HTR-8/SVneo (cell line): Measurements from ENCODE around the gene CTDSP1.

Experiments used
- DNase-seq: peaks from one replicate; pipeline ENCODE4 v3.0.0; 2011; ENCODE audit warnings: low spot score, mixed read lengths; ENCODE audit not compliant: insufficient read length
- FAIRE-seq: peaks from 2 replicates; lab custom pipeline; 2011; peaks lifted over from hg19 to GRCh38; lab: Jason Lieb, UNC

CTDSP1 gene

GRCh38 chr2:218419630-218420216, 20.1 kb downstream of the CTDSP1 start:
- no peak for DNase-seq

DNA sequence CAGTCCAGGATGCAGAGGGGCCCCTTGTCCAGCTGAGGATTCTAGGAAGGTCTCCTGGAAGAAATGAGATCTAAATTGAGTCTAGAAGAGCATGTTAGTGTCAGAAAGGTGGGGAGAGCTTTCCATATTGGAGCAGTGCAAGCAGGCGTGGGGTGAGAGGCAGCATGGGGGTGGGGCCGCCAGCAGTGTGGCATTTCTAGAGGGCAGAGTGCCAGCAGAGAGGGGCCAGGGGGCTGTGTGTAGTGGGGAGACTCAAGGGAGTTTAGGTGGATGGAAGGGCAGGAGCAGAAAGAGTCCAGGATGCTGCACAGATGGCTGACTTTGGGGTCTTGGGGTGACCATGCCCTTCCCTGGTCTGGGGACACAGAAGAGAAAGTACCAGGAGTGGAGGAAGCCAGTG, 21.4 kb downstream of the CTDSP1 start:
- DNase-seq (no peak), FAIRE-seq (no peak)

More at GRCh38 chr2:218419630-218420216, 20.1 kb downstream of the CTDSP1 start:
- no peak for FAIRE-seq

- FAIRE-seq, result no peak
- no peak for DNase-seq
Measured at GRCh38 chr2:218422403-218423086, 22.9 kb downstream of the CTDSP1 start.

DNA sequence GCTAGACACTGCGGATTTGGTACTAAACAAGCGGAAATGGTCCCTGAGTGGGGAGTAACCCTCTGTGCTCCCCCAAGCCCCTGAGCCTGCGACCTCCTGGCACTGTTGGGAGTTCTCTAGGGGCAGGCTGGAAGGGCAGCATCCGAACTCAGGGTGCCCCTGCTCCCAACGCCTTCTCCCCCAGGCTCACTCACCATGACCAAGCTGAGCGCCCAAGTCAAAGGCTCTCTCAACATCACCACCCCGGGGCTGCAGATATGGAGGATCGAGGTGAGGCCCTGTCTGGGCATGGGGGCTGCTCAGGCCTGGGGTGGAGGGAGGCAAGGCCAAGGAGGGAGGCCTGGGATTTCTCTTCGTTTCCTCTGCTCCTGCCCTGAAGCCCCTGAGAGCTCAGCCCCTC, 23.9 kb downstream of the CTDSP1 start:
- no peak for DNase-seq

DNA sequence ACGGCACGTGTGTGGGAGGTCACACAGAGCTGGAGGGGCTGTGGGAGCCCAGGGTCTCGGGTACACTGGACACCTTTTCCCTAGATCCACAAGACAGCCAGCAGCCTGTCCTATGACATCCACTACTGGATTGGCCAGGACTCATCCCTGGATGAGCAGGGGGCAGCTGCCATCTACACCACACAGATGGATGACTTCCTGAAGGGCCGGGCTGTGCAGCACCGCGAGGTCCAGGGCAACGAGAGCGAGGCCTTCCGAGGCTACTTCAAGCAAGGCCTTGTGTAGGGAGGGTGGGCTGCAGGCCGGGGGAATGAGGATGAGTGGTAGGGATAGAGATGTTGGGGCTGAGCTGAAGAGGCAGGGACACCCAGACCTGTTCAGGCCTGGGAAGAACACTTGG, 25.9 kb downstream of the CTDSP1 start:
- DNase-seq, result no peak
- no peak for FAIRE-seq

More for the DNA sequence above, 23.9 kb downstream of the CTDSP1 start:
- no peak for FAIRE-seq

DNA sequence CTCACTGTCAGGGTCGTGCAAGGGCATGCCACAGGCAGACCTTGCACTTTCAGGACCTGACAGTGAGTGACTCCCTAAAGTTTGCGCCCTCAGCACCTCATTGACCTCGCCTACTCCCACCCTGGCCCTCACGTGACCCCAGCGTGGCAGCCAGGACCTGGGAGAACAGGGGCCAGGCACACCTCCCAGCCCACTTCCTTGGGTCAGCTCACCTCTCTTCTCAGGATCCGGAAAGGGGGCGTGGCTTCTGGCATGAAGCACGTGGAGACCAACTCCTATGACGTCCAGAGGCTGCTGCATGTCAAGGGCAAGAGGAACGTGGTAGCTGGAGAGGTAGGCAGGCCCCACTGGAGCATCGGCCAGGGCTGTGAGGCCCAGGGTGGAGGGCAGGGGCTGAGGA, 28.1 kb downstream of the CTDSP1 start:
- FAIRE-seq (no peak), DNase-seq (no peak)

DNA sequence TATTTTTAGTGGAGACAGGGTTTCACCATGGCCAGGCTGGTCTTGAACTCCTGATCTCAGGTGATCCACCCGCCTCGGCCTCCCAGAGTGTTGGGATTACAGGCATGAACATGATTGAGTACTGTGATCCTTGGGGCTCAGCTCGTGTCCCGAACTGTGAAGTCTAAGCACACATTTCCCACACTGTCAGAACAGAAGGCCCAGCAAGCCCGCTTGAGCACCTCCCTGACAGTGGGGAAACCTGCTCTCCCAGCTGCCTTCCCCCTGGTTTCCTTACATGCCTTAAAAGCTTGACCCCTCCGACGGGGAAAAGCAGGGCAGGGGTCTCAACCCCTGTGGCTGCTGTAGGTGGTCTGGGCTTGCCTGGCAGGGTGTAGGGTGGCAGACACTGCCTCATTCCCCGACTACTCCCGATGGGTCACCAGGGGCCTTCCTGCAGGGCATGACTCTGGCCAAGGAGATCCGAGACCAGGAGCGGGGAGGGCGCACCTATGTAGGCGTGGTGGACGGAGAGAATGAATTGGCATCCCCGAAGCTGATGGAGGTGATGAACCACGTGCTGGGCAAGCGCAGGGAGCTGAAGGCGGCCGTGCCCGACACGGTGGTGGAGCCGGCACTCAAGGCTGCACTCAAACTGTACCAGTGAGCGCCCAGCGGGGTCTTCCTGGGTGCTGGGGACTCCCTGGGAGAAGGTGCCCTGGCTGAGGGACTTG, 29.3 kb downstream of the CTDSP1 start:
- no peak for DNase-seq
- no peak for FAIRE-seq

- FAIRE-seq (no peak), DNase-seq (no peak)
Measured at GRCh38 chr2:218429911-218430692, 30.4 kb downstream of the CTDSP1 start.

DNA sequence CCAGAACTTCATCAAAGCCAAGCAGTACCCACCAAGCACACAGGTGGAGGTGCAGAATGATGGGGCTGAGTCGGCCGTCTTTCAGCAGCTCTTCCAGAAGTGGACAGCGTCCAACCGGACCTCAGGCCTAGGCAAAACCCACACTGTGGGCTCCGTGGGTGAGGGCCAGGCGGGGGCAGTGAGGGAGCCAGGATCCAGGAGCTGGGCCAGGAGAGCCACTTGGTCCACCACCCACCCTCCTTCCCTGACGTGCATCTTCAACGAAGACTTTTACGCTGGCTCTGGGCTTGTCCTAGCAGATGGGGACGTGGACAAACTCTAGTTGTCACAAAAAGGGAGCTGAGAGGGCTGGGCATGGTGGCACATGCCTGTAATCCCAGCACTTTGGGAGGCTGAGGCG, 31.1 kb downstream of the CTDSP1 start:
- no peak for FAIRE-seq

GRCh38 chr2:218431878-218432277, 32.2 kb downstream of the CTDSP1 start:
- FAIRE-seq (no peak), DNase-seq (no peak)

More for the DNA sequence above, 31.1 kb downstream of the CTDSP1 start:
- no peak for DNase-seq

- no peak for DNase-seq
- no peak for FAIRE-seq
Measured at GRCh38 chr2:218432676-218433365, 33.2 kb downstream of the CTDSP1 start.

GRCh38 chr2:218434456-218434855, 34.8 kb downstream of the CTDSP1 start:
- FAIRE-seq (no peak), DNase-seq (no peak)

DNA sequence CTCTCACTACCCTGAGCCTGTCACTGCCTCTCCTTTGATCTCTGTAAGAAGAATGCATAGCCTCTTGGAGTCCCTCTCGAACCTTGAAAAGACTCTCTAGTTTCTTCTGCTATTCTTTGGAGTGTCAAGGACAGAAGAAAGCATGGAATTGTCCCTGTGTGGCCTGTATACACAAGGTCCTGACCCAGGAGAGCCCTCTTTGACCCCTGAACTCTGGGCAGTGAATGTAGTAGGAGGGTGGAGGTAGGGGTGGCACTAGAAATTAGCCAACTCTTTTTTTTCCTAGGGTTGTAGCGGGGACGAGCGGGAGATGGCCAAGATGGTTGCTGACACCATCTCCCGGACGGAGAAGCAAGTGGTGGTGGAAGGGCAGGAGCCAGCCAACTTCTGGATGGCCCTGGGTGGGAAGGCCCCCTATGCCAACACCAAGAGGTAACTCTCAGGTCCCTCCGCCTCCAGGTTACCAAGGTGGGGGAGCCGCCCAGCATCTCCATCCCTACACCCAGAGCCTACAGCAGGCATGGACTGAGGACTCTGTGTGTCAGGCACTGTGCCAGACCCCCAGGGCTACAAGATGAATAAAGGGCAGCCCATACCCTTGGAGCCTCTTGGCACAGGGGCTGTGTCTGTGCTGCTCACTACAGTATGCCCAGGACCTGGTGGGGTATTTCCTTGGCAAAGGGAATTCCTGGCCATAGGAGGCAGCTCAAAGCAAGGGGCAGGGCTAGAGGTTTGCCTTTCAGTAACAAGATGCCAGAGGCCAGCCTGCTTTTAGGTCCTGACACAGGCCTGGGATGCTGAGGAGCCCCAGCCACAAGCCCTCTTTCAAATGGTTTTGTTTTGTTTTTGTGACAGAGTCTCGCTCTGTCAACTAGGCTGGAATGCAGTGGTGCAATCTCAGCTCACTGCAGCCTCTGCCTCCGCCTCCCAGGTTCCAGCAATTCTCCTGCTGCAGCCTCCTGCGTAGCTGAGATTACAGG, 35.6 kb downstream of the CTDSP1 start:
- DNase-seq (no peak), FAIRE-seq (no peak)

DNA sequence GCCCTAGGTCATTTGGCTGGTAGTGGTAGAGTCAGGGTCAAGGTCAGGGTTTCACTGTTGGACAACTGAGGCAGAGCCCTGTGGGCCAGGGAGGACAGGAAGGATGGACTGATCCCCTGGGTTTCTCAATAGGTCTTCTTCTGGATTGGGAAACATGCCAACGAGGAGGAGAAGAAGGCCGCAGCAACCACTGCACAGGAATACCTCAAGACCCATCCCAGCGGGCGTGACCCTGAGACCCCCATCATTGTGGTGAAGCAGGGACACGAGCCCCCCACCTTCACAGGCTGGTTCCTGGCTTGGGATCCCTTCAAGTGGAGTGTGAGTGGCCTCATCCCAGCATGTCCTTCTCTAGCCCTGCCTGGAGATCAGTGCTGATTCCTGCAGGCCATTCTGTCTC, 37.3 kb downstream of the CTDSP1 start:
- no peak for DNase-seq
- no peak for FAIRE-seq

DNA sequence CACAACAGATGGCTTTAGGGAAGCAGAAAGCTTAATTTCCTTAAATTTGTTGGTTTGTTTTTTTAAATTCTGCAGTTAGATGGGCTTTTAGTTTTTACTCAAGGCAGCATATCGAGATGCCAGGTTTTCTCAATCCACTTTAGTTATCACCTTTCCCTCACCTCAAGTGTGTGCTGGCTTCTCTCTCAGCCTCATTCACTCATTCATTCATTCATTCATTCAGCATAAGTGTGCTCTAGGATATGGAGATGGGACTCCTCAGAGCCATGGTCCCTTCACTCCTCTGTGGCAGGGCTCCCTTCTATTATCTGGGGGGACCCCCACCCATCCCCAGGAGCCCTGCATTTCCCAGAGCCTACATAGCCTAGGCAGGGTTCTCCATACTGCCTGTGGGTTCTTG, 38.3 kb downstream of the CTDSP1 start:
- DNase-seq, result no peak
- no peak for FAIRE-seq

DNA sequence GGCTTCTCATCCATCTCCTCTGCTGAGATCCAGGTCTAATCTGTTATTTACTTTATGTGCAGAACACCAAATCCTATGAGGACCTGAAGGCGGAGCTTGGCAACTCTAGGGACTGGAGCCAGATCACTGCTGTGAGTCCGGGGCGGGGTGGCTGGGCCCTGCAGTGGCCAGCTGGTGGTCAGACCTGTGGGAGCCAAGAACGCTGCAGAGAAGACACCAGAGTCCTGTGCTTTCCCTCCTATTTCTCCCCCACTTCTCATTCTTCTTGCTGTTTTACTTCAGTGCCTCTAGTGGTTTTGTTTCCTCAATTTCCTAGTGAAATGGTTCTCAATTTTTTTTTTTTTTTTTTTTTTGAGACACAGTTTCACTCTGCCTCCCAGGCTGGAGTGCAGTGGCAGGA, 38.9 kb downstream of the CTDSP1 start:
- DNase-seq, result no peak
- FAIRE-seq, result no peak

- DNase-seq, result no peak
- no peak for FAIRE-seq
Measured at GRCh38 chr2:218444692-218445357, 45.2 kb downstream of the CTDSP1 start.

DNA sequence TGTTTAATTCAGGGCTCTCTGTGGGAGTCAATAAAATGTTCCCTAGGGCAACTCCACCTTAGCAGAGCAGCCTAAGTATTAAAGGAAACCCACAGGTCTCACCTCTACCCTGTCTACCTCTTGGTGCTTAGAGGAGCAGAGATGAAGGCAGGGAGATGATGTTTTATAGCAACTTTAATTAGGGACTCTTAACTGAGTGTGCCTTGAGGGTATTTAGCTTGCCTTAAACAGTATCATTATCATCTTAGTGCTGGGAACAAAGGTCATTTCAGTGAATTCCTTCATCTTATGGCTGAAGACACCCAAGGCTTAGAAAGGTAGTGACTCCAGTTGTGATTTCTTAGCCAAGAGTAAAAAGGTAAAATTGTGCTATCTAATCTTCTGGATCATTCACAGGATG, 45.9 kb downstream of the CTDSP1 start:
- FAIRE-seq, result no peak
- DNase-seq, result no peak
